Measurements from ENCODE around the gene METTL22.

The METTL22 gene

GRCh38 chr16:8596581-8596980 is 24.9 kb upstream of the METTL22 start:
- Histone ChIP-seq H3K9me3 (ENCODE audit: insufficient read depth, low read length, severe bottlenecking) (no peaks in the 10 kb centered on the region), H2AFZ (ENCODE audit: low read depth, low read length) (no peak overlapping the region), H3K4me1 (ENCODE audit: insufficient read depth, low read length) (no peaks in the 10 kb centered on the region), H3K79me2 (ENCODE audit: insufficient read depth, low read length) (no peaks in the 10 kb centered on the region), H3K27me3 (ENCODE audit: insufficient read depth, low read length, poor library complexity) (no peaks in the 10 kb centered on the region), H3K4me3 (ENCODE audit: low read depth in 1 of 2, low read length in 2 of 2) (no peak overlapping the region), H4K20me1 (ENCODE audit: insufficient read depth, low read length) (no peaks in the 10 kb centered on the region), H3K4me2 (ENCODE audit: insufficient read depth, low read length) (no peak overlapping the region), H3K36me3 (ENCODE audit: insufficient read depth, low read length) (no peaks in the 10 kb centered on the region), H3K9ac (ENCODE audit: low read depth, low read length) (no peak overlapping the region), H3K27ac (ENCODE audit: low read length) (no peak overlapping the region)
- DNase-seq (no peak), ATAC-seq (ENCODE audit: insufficient read depth, low read depth) (no peak)
- no peak for TF ChIP-seq EZH2 (IDR thresholded peaks at IDR 0.05; ENCODE audit: borderline replicate concordance, low read depth, low read length, severe bottlenecking)
- no peak for TF ChIP-seq CTCF (IDR thresholded peaks at IDR 0.05; ENCODE audit: borderline replicate concordance, extremely low read depth, low read length, poor library complexity, severe bottlenecking)

DNA sequence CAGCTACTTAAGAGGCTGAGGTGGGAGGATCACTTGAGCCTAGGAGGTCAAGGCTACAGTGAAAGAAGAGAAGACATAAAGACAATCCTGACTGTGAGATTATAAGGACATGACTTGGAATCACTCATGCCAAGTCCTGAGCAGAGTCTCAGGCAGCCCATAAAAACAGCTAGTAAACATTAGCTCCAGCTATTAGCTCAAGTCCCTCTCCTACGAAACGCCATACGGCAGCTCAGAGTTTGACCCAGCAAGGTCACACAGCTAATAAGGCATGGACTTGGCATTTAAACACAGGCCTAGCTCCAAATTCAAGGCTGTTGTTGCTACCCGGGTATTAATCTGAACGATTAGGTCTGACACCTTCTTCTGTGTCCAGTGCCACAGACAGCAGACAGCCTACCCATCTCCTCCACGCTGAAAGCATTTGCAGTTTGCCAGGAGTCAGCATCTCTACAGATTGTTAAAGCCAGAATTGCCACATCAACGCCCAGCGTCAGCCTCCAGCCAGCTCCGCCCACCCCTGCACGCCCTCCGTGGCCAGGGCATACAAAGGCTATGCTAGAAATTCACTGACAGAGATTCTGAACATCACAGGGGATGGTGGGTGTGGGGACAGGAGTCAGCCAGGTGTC is 21.2 kb upstream of the METTL22 start:
- Histone ChIP-seq H3K27me3 (ENCODE audit: insufficient read depth, low read length, poor library complexity) (peaks cover 5% of the 10 kb centered on the region), H3K36me3 (ENCODE audit: insufficient read depth, low read length) (no peaks in the 10 kb centered on the region), H4K20me1 (ENCODE audit: insufficient read depth, low read length) (no peaks in the 10 kb centered on the region), H3K9ac (ENCODE audit: low read depth, low read length) (no peak overlapping the region), H3K4me2 (ENCODE audit: insufficient read depth, low read length) (no peak overlapping the region), H2AFZ (ENCODE audit: low read depth, low read length) (no peak overlapping the region), H3K9me3 (ENCODE audit: insufficient read depth, low read length, severe bottlenecking) (no peaks in the 10 kb centered on the region), H3K4me3 (ENCODE audit: low read depth in 1 of 2, low read length in 2 of 2) (no peak overlapping the region), H3K79me2 (ENCODE audit: insufficient read depth, low read length) (no peaks in the 10 kb centered on the region), H3K27ac (ENCODE audit: low read length) (no peak overlapping the region), H3K4me1 (ENCODE audit: insufficient read depth, low read length) (no peaks in the 10 kb centered on the region)
- no peak for DNase-seq
- no peak for ATAC-seq (ENCODE audit: insufficient read depth, low read depth)
- TF ChIP-seq EZH2 (IDR thresholded peaks at IDR 0.05; ENCODE audit: borderline replicate concordance, low read depth, low read length, severe bottlenecking) (no peak), CTCF (IDR thresholded peaks at IDR 0.05; ENCODE audit: borderline replicate concordance, extremely low read depth, low read length, poor library complexity, severe bottlenecking) (no peak)

GRCh38 chr16:8605554-8605953 is 15.9 kb upstream of the METTL22 start:
- Histone ChIP-seq H3K4me2 (ENCODE audit: insufficient read depth, low read length) (no peak overlapping the region), H2AFZ (ENCODE audit: low read depth, low read length) (no peak overlapping the region), H4K20me1 (ENCODE audit: insufficient read depth, low read length) (no peaks in the 10 kb centered on the region), H3K27ac (ENCODE audit: low read length) (no peak overlapping the region), H3K9me3 (ENCODE audit: insufficient read depth, low read length, severe bottlenecking) (no peaks in the 10 kb centered on the region), H3K36me3 (ENCODE audit: insufficient read depth, low read length) (no peaks in the 10 kb centered on the region), H3K79me2 (ENCODE audit: insufficient read depth, low read length) (no peaks in the 10 kb centered on the region), H3K9ac (ENCODE audit: low read depth, low read length) (no peak overlapping the region), H3K27me3 (ENCODE audit: insufficient read depth, low read length, poor library complexity) (peaks cover 16% of the 10 kb centered on the region), H3K4me3 (ENCODE audit: low read depth in 1 of 2, low read length in 2 of 2) (no peak overlapping the region), H3K4me1 (ENCODE audit: insufficient read depth, low read length) (no peaks in the 10 kb centered on the region)
- DNase-seq (no peak), ATAC-seq (ENCODE audit: insufficient read depth, low read depth) (no peak)
- TF ChIP-seq EZH2 (IDR thresholded peaks at IDR 0.05; ENCODE audit: borderline replicate concordance, low read depth, low read length, severe bottlenecking), result no peak
- TF ChIP-seq CTCF (IDR thresholded peaks at IDR 0.05; ENCODE audit: borderline replicate concordance, extremely low read depth, low read length, poor library complexity, severe bottlenecking), result no peak

All from DND-41 (cell line).